ENCODE data around the gene ATP6AP1.

Gene ATP6AP1

GRCh38 chrX:154459832-154460231 is 31.4 kb downstream of the ATP6AP1 start:
- POLR2A ChIA-PET, result interaction anchor here (1.0 to 1.5 kb wide), 3 partner anchors 13 to 48 kb away, joined by 4 to 7 read pairs (median 6); partner anchors contain the start of gene SLC10A3
- no peak for DNase-seq (ENCODE audit: extremely low spot score)
- CTCF ChIA-PET, result no interaction called here
- TF ChIP-seq HDGF (IDR thresholded peaks at IDR 0.05; ENCODE audit: borderline replicate concordance) (no peak), FOXK2 (IDR thresholded peaks at IDR 0.05) (no peak), TARDBP (IDR thresholded peaks at IDR 0.05) (no peak), BHLHE40 (IDR thresholded peaks at IDR 0.05; ENCODE audit: borderline replicate concordance) (no peak), CTBP1 (IDR thresholded peaks at IDR 0.05; ENCODE audit: borderline replicate concordance) (no peak), PKNOX1 (IDR thresholded peaks at IDR 0.05) (no peak), ELF4 (IDR thresholded peaks at IDR 0.05) (no peak)

- ChIA-PET CTCF (no interaction called here), POLR2A (interaction anchor here (1.5 kb wide), 1 partner anchor 48 kb away, joined by 6 read pairs; no protein-coding TSS in a partner anchor)
- no peak for DNase-seq (ENCODE audit: extremely low spot score)
- TF ChIP-seq FOXA1 (IDR thresholded peaks at IDR 0.05), result no peak
- TF ChIP-seq ARNT (IDR thresholded peaks at IDR 0.05), result no peak
- no peak for TF ChIP-seq LEF1 (IDR thresholded peaks at IDR 0.05; ENCODE audit: borderline replicate concordance)
- no peak for TF ChIP-seq HDGF (IDR thresholded peaks at IDR 0.05; ENCODE audit: borderline replicate concordance)
- no peak for TF ChIP-seq L3MBTL2 (conservative IDR thresholded peaks at IDR 0.05)
- TF ChIP-seq NFRKB (IDR thresholded peaks at IDR 0.05), result no peak
- no peak for TF ChIP-seq FOXM1 (IDR thresholded peaks at IDR 0.05; ENCODE audit: borderline replicate concordance)
- no peak for TF ChIP-seq TARDBP (IDR thresholded peaks at IDR 0.05)
- no peak for TF ChIP-seq ELF4 (IDR thresholded peaks at IDR 0.05)
- no peak for TF ChIP-seq CTBP1 (IDR thresholded peaks at IDR 0.05; ENCODE audit: borderline replicate concordance)
- TF ChIP-seq ZNF384 (IDR thresholded peaks at IDR 0.05), result no peak
- no peak for TF ChIP-seq SP1 (IDR thresholded peaks at IDR 0.05)
- no peak for TF ChIP-seq SUZ12 (IDR thresholded peaks at IDR 0.05)
- no peak for TF ChIP-seq FOXK2 (IDR thresholded peaks at IDR 0.05)
- TF ChIP-seq BHLHE40 (IDR thresholded peaks at IDR 0.05; ENCODE audit: borderline replicate concordance), result no peak
- TF ChIP-seq PKNOX1 (IDR thresholded peaks at IDR 0.05), result no peak
These were observed 31.8 kb downstream of the ATP6AP1 start for GRCh38 chrX:154460326-154460725.

GRCh38 chrX:154462396-154462795 is 33.9 kb downstream of the ATP6AP1 start:
- ChIA-PET POLR2A (interaction anchor here (1.2 to 1.8 kb wide), 2 partner anchors 17 to 28 kb away, joined by 3 to 5 read pairs; partner anchors contain the start of gene SLC10A3), CTCF (interaction anchor here (1.0 kb wide), 1 partner anchor 14 kb away, joined by 3 read pairs; no protein-coding TSS in a partner anchor)
- DNase-seq (ENCODE audit: extremely low spot score), result no peak
- TF ChIP-seq FOXA1 (IDR thresholded peaks at IDR 0.05) (no peak), LEF1 (IDR thresholded peaks at IDR 0.05; ENCODE audit: borderline replicate concordance) (no peak), L3MBTL2 (conservative IDR thresholded peaks at IDR 0.05) (no peak), FOXM1 (IDR thresholded peaks at IDR 0.05; ENCODE audit: borderline replicate concordance) (no peak), ZNF384 (IDR thresholded peaks at IDR 0.05) (no peak), PKNOX1 (IDR thresholded peaks at IDR 0.05) (no peak), BHLHE40 (IDR thresholded peaks at IDR 0.05; ENCODE audit: borderline replicate concordance) (no peak), SUZ12 (IDR thresholded peaks at IDR 0.05) (no peak), FOXK2 (IDR thresholded peaks at IDR 0.05) (no peak), CTBP1 (IDR thresholded peaks at IDR 0.05; ENCODE audit: borderline replicate concordance) (no peak), ELF4 (IDR thresholded peaks at IDR 0.05) (no peak), ARNT (IDR thresholded peaks at IDR 0.05) (no peak), HDGF (IDR thresholded peaks at IDR 0.05; ENCODE audit: borderline replicate concordance) (no peak), SP1 (IDR thresholded peaks at IDR 0.05) (no peak), NFRKB (IDR thresholded peaks at IDR 0.05) (no peak), TARDBP (IDR thresholded peaks at IDR 0.05) (no peak)

GRCh38 chrX:154463611-154464220 is 35.2 kb downstream of the ATP6AP1 start:
- DNase-seq (ENCODE audit: extremely low spot score), result no peak
- TF ChIP-seq BHLHE40 (IDR thresholded peaks at IDR 0.05; ENCODE audit: borderline replicate concordance) (no peak), ZNF384 (IDR thresholded peaks at IDR 0.05) (no peak), NFRKB (IDR thresholded peaks at IDR 0.05) (no peak), L3MBTL2 (conservative IDR thresholded peaks at IDR 0.05) (no peak), FOXK2 (IDR thresholded peaks at IDR 0.05) (no peak), PKNOX1 (IDR thresholded peaks at IDR 0.05) (no peak), TARDBP (IDR thresholded peaks at IDR 0.05) (no peak), CTBP1 (IDR thresholded peaks at IDR 0.05; ENCODE audit: borderline replicate concordance) (no peak), ELF4 (IDR thresholded peaks at IDR 0.05) (no peak), SP1 (IDR thresholded peaks at IDR 0.05) (no peak), LEF1 (IDR thresholded peaks at IDR 0.05; ENCODE audit: borderline replicate concordance) (no peak), HDGF (IDR thresholded peaks at IDR 0.05; ENCODE audit: borderline replicate concordance) (no peak), FOXM1 (IDR thresholded peaks at IDR 0.05; ENCODE audit: borderline replicate concordance) (no peak), SUZ12 (IDR thresholded peaks at IDR 0.05) (no peak), FOXA1 (IDR thresholded peaks at IDR 0.05) (no peak)
- ChIA-PET POLR2A (interaction anchor here (0.6 to 1.3 kb wide), 2 partner anchors 15 to 20 kb away, joined by 3 to 5 read pairs; partner anchors contain the start of genes FAM50A and LAGE3), CTCF (interaction anchor here (0.5 kb wide), 1 partner anchor 38 kb away, joined by 6 read pairs; no protein-coding TSS in a partner anchor)

DNA sequence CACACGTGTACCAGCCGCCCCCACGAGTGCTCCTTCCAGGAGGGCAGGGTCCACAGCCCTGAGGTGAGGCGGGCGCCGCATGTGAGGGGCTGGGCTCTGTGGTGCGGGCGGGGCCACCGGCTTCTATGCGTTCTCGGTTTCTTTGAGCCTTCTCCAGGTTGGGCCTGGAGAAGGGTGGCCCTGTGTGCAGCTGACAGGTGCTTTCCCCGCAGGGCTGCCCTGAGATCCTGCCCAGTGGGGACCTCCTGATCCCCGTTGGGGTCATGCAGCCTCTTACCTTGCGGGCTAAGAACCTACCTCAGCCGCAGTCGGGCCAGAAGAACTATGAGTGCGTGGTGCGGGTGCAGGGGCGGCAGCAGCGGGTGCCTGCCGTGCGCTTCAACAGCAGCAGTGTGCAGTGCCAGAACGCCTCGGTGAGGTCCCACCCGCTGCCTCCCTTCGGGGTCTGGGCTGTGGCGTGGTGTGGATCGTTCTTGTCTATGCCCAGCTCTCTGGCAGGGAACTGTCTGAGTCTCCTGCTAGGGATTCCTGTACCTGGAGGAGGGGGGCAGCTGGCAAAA is 36.4 kb downstream of the ATP6AP1 start:
- no peak for DNase-seq (ENCODE audit: extremely low spot score)
- ChIA-PET POLR2A (no interaction called here), CTCF (no interaction called here)
- TF ChIP-seq FOXK2 (IDR thresholded peaks at IDR 0.05), result no peak
- TF ChIP-seq FOXA1 (IDR thresholded peaks at IDR 0.05), result no peak
- TF ChIP-seq ARNT (IDR thresholded peaks at IDR 0.05), result no peak
- TF ChIP-seq ZNF384 (IDR thresholded peaks at IDR 0.05), result no peak
- TF ChIP-seq ELF4 (IDR thresholded peaks at IDR 0.05), result no peak

Measured in HEK293T (cell line).